LNCaP clone FGC (cell line): ENCODE results near the gene HEXD.
"Not testable (repeated sequence)": the region's sequence is repeated elsewhere in the genome, so short reads cannot be mapped to it uniquely, and the experiment has no call there.

ENCODE experiments used
- DNase-seq: peaks from one replicate; pipeline ENCODE4 v3.0.0-alpha.2; 2011; ENCODE audit warnings: low read depth
- H3K4me3 ChIP-seq: 2 replicates; pipeline ENCODE4 v1.5.1; 2011; ENCODE audit warnings: mild to moderate bottlenecking, low read depth, low read length, control low read depth
- CTCF ChIP-seq: IDR thresholded peaks from 2 replicates; pipeline ENCODE4 v1.5.1; 2012; ENCODE audit warnings: mild to moderate bottlenecking; ENCODE audit not compliant: control insufficient read depth, insufficient read depth; ENCODE audit errors: extremely low read depth

The HEXD gene

DNA sequence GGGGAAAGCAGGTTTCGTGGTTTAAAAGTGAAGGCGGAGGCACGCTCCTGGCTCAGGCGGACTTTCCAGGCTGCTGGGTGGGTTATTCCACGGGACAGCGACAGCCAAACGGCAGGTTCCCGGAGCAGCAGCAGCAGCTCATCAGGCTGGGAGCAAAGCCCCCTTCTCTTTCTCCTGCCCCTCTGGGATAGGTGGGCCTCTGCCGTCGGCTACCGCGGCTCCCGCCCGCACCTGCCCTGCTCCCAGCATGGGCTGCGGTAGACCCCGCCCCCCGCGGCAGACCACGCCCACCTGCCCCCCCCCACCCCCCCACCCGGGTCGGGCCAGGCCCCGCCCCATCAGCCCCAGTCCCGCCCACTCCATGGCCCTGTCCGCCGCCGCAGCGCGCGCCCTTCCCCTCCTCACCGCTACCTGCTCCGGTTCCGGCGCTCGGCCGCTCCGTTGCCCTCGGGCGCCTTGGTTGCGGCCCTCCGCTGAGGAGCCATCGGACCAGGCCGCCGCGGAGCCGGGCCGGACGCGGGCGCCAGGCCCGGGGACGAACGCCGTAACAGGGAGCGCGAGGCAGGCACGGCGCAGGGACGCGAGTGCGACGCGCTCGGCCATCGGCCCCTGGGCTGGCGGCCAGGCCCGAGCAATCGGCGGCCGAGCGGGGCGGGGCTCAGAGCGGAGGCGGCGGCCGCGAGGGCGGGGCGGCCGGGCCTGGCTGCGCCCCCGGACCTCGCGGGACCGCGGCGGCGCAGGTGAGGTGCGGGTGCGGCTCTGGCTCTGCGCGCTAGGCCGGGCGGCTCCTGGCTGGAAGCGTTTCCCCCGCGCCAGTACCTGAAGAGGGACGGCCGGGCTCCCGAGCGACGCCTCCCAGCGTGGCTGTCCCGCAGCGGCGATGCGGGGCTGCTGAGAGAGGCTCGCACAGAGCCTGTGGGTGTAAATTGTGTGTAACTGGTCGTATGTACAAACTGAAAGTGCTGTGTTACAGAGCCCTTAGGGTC is at the start of gene HEXD, which contains the start of gene OGFOD3:
Gene HEXD, plus strand, starts transcription at position 347 of the 986 bp plus-strand sequence. CDS start 1,453 bp downstream, outside the sequence.
Gene OGFOD3, minus strand, starts transcription at position 586 of the 986 bp plus-strand sequence. Its CDS starts 101 bp downstream, at position 485.
- TF ChIP-seq CTCF: no peak
- DNase-seq: peak; percentile 18

GRCh38 chr17:82369211-82369610 is 48.9 kb upstream of the HEXD start:
- TF ChIP-seq CTCF: no peak
- H3K4me3 ChIP-seq: no peak overlapping the region
- no peak for DNase-seq

More for the DNA sequence above, at the start of gene HEXD, which contains the start of gene OGFOD3:
- peak within 1 kb of the TSS; percentile 82 for H3K4me3 ChIP-seq

GRCh38 chr17:82370471-82371332 is 47.4 kb upstream of the HEXD start:
- H3K4me3 ChIP-seq: no peak overlapping the region
- no peak for DNase-seq
- no peak for TF ChIP-seq CTCF

DNA sequence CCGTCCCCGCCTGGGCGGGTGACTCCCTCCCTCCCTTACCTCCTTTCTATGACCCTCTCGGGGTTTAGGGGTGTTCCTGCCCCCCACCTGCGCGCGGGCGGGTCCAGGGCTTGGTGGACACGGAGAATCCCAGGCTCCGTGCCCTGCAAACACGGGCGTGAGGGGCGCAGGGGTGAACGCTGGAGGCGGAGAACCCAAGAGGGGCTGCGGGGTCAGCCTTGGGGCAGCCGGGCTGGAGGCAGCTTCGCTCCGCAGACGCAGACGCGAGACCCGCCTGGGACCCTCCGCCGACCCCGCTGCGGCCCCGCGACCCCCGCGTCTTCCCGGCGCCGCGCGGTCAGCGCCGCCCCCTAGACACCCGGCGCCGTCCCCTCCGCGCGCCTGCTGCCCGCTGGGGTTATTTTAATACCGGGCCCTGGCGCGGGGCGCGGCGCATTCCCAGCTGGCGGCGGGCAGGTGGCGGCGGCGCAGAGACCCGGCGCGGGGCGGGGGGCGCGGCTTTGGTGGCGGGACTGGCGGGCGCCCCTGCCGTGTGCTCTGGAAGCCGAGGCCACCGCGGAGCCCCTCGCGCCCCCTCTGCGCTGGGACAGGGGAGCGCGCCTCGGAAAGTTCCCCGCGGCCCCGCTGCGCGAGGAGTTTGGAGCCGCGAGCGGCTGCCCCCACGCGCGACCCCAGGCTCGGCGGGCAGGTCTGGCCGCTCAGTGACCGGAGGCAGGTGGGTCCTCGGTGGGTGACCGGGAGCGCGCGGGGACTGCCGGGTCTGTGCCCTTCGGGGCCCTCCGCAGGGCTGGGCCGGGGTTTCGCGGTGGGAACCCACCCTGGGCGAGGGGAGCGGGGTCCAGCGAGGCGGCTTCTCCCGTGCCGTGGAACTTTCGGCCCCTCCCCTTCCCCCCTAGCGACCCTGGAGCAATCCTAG is 46.6 kb upstream of the HEXD start, which contains the start of gene UTS2R:
Gene UTS2R, plus strand, starts transcription at position 433 of the 916 bp plus-strand sequence. CDS start 2,560 bp downstream, outside the sequence.
- no peak within 1 kb of the TSS for H3K4me3 ChIP-seq
- DNase-seq: no peak
- TF ChIP-seq CTCF: no peak

DNA sequence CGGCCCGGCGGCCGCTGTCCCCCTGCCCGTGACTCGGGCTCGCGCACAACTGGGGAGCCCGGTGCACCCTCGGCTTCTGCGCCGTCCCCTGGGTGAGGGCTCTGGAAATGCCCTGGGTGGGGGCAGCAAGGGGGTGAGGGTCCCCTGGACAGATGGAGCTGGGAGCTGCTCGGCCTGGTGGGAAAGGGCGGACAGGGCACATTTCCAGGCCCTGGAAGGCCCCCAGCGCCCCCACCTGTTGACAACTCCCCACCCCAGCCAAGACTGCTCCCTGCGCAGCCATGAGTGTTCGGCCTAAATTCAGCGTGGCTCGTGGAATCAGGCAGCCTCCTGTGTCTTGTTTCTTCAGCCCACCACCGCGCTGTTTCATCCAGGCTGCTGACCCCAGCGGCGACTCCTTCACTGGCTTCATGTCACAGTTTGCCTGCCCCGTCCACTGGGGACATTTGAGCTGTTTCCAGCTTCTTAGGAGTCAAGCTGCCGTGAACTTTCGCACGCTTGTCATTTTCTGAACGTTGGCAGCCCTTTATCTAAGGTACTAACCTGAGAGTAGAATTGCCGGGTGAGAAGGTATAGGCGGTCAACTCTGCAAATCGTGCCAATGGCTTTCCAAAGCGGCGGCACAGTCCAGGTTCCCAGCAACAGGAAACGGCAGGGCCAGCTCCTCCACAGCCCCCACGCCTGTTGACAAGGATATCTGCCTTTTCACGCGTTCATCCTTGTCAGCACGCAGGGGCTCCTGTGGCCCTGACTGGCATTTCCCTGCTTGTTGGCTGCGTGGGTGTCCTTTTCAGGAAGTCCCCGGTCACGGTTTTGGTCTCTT is 45.7 kb upstream of the HEXD start:
- TF ChIP-seq CTCF: no peak
- no peak overlapping the region for H3K4me3 ChIP-seq
- no peak for DNase-seq

DNA sequence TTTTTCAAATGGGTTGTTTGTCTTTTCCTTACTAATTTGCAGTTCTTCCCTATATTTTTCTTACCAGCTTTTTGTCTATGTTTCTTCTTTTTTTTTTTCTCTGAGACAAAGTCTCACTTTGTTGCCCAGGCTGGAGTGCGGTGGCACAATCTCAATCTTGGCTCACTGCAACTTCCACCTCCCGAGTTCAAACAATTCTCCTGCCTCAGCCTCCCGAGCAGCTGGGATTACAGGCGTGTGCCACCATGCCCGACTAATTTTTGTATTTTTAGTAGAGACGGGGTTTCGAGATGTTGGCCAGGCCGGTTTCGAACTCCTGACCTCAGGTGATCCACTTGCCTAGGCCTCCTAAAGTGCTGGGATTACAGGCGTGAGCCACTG is 45.1 kb upstream of the HEXD start:
- DNase-seq: not testable (repeated sequence)

More for the DNA sequence above, 45.1 kb upstream of the HEXD start:
- H3K4me3 ChIP-seq: not testable (repeated sequence)
